Spinal cord (tissue), 10 donors: ENCODE data around the gene SYCE1. TPM values are rescaled to one million over a fixed set of nuclear protein-coding genes. Genes with fewer than 3 reads are reported as not detected.
A peak's percentile ranks its signal among the peaks of the same experiment; 100 is the strongest.
"Not testable (repeated sequence)": the region's sequence is repeated elsewhere in the genome, so short reads cannot be mapped to it uniquely, and the experiment has no call there.

Experiments
- DNase-seq, 6 donors: peaks; one replicate each; pipeline versions ENCODE4 v3.0.0 to v3.0.0-alpha.2; 2013 to 2015; ENCODE audit warnings: low spot score in 6 of 6, low read depth in 4 of 6
- H3K27ac ChIP-seq: one replicate; pipeline ENCODE4 v1.5.1; 2013; ENCODE audit warnings: low read depth, low read length, control low read depth
- H3K27me3 ChIP-seq: one replicate; pipeline ENCODE4 v1.6.1; 2013; ENCODE audit warnings: low read length; ENCODE audit not compliant: control insufficient read depth, insufficient read depth
- H3K36me3 ChIP-seq: one replicate; pipeline ENCODE4 v1.6.1; 2013; ENCODE audit warnings: low read length; ENCODE audit not compliant: control insufficient read depth, insufficient read depth
- H3K4me1 ChIP-seq: one replicate; pipeline ENCODE4 v1.6.1; 2013; ENCODE audit warnings: low read length; ENCODE audit not compliant: control insufficient read depth, insufficient read depth
- H3K4me3 ChIP-seq: one replicate; pipeline ENCODE4 v1.5.1; 2013; ENCODE audit warnings: low read depth, low read length, control low read depth
- H3K9me3 ChIP-seq: one replicate; pipeline ENCODE4 v1.6.1; 2013; ENCODE audit warnings: low read length; ENCODE audit not compliant: control insufficient read depth, insufficient read depth
- WGBS: methylation state at CpG from one replicate; pipeline ENCODE4 v1.1.5; 2013; ENCODE audit warnings: missing lambda C conversion rate; ENCODE audit not compliant: insufficient coverage; 5-methylcytosine and 5-hydroxymethylcytosine counted together
- polyA plus RNA-seq, 2 donors: library from polyadenylated mRNA; unstranded; fragments of 120-200 nt; gene quantifications; one replicate each; pipeline ENCODE4 v1.2.1, GENCODE V29; 2013; ENCODE audit not compliant: insufficient read length in 2 of 2
- total RNA-seq, 2 donors: library from RNA; depleted of rRNA in 1 of 2; stranded (reverse); fragments of 120-200 nt in 1 of 2; fragments of >200 nt in 1 of 2; gene quantifications; one replicate each; pipeline versions ENCODE4 v1.2.3 to v1.2.4, GENCODE V29; 2013 to 2014
- donor health status: healthy.

SYCE1 gene
- total and polyA plus RNA-seq, 4 donors, result 0.40 to 5.8 (median 2.8) TPM

DNA sequence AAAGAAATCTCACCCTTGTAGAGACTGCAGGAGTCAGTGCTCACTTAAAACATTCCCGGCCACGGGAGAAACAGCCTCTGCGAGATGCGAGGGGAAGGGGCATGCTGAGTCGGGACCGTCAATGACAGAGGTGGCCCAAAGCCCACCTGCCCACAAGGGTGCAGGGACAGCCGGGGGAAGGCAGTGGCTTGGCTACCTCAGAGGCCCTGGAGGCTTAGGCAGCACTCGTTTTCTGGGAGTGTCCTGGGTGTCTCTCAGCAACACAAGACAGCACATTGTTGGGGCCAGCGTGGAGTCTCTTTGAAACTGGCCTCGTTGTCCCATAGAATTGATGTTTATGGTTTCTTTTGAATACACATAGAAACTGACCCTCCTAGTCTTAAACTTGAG, 25.6 kb upstream of the SYCE1 start:
- H3K27ac ChIP-seq, result no peak overlapping the region
- H3K4me1 ChIP-seq, result no peaks in the 10 kb centered on the region
- no peaks in the 10 kb centered on the region for H3K27me3 ChIP-seq
- WGBS, result 67% methylated on average over 8 of the region's 10 CpGs
- no peak overlapping the region for H3K4me3 ChIP-seq
- no peaks in the 10 kb centered on the region for H3K9me3 ChIP-seq
- H3K36me3 ChIP-seq, result no peaks in the 10 kb centered on the region
- DNase-seq, result no peak

DNA sequence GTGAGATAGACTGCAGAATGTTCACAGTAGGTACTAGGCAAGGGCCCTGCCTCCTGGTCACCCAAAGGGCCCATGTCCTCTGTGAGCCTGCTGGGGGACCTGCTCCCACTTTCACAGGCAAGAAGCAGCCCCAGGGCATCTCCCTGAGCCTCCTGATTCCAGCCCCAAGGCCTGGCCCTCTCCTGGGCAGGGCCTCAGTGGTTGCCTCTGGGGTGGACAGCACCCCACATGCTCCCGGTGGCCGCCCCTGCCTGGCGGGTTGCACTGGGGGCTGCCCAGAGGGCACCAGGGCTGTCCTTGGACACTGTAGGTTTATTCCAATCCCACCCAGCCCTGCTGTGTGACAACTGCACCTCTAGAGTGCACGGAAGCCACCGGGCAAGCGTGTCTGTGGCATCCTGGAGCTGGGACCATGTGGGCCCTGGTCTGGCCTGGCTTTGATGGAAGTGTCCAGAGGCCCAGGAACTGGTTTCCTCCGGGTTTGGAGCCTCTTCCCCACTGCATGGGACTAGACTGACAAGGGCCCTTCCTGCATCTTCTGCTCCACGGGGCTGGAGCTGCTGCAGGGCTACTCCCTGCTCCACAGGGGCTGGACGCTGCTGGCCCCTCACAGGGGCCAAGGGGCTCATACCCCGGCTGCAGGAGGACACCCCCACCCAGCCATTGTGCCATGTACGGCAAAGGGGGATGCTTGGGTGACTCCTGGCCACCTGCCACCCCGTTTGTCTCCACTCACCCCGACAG, 25.0 kb upstream of the SYCE1 start:
- Histone ChIP-seq H3K27ac (no peak overlapping the region), H3K4me1 (no peaks in the 10 kb centered on the region), H3K9me3 (no peaks in the 10 kb centered on the region), H3K36me3 (no peaks in the 10 kb centered on the region), H3K27me3 (no peaks in the 10 kb centered on the region), H3K4me3 (no peak overlapping the region)
- DNase-seq, result no peak
- 67% methylated on average over 13 of the region's 13 CpGs for WGBS

DNA sequence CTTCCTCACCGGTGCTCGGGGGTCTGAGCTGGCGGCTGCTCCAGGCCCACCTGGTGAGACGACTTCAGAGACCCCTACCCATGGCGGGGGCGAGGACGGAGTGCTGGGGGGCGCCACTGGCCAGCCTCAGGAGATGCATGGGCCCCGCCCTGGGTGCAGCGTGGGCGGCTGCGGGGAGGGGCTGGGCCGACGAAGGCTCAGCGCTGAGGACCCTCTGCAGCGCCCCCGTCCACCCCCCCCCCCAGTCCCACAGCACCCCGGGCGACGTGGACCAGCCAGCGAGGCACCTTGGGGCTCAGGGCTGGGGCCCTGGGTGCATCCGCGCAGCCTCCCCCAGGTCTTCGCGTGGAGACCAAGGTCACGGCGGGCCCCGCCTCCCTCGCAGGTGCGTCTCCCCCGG, 11.7 kb upstream of the SYCE1 start:
- no CpG with 5 or more reads among the region's 31 CpGs for WGBS
- H3K27me3 ChIP-seq, H3K4me1 ChIP-seq, DNase-seq, H3K27ac ChIP-seq, H3K4me3 ChIP-seq, H3K36me3 ChIP-seq, H3K9me3 ChIP-seq: not testable (repeated sequence)

DNA sequence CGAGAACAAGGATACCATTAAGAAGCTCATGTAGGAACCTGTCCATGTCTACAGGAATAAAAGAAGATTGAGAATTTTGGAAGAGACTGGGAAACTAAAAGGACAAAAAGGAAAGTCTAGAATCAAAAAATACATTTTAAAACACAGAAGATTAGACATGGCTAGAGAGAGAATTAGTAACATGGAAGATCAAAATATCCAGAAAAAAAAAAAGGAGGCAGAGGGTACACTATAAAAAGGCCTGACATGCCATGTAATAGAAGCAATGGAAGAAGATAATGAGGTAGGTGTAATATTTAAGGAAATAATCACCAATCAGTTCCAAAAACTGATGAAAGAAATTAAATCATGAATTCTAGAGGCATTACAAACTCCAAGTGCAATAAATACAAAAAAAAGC, 8.1 kb upstream of the SYCE1 start:
- H3K27ac ChIP-seq, H3K27me3 ChIP-seq, H3K36me3 ChIP-seq, H3K4me1 ChIP-seq, H3K4me3 ChIP-seq, H3K9me3 ChIP-seq: not testable (repeated sequence)
- DNase-seq, result peak in 1 of 6 donors; percentile 1
- WGBS, result no CpG with 5 or more reads among the region's 1 CpG

DNA sequence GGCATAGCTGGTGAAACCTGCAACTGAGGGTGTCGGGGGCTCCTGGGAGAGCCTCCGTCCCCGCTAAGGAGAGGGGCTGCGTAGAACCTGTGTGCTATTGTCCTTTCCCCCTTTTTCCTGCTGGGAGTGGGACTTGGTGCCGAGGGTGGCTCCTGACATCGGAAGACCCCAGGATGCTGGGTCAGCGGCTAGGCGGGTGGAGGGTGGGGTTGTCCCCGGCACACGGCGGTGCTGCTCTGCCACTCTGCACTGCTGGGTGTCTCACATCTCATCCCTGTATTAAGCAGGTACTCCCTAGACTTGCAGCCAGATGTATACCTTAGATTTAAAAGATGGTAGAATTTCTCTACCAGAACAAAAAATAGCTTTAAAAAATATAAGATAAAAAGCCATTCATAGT, 6.7 kb upstream of the SYCE1 start:
- not testable (repeated sequence) for DNase-seq, H3K4me1 ChIP-seq, H3K27ac ChIP-seq, H3K4me3 ChIP-seq, H3K9me3 ChIP-seq, H3K27me3 ChIP-seq, H3K36me3 ChIP-seq
- no CpG with 5 or more reads among the region's 11 CpGs for WGBS

DNA sequence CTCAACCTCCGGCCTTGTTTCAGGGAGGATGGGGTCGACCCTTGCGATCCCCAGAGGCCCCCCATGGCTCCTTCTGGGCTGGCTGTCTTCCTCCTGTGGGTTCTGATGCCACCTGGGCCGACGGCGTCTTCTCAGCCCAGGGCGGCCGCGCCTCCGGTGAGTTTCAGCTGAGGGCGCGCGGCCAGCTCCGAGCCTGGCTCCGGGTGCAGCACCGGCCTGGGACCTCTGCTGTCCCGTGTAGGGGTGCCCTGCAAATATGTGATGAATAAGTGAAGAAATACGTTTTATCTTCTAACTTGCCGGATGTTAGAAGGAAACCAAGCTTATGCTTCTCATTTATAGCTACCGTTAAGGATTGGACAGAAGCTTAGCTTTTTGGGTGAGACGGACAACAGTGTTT, 4.4 kb upstream of the SYCE1 start:
- H3K27me3 ChIP-seq, H3K4me1 ChIP-seq, H3K27ac ChIP-seq, H3K4me3 ChIP-seq, DNase-seq, H3K9me3 ChIP-seq: not testable (repeated sequence)
- peaks cover 16% of the 10 kb centered on the region for H3K36me3 ChIP-seq
- WGBS, result no CpG with 5 or more reads among the region's 21 CpGs

DNA sequence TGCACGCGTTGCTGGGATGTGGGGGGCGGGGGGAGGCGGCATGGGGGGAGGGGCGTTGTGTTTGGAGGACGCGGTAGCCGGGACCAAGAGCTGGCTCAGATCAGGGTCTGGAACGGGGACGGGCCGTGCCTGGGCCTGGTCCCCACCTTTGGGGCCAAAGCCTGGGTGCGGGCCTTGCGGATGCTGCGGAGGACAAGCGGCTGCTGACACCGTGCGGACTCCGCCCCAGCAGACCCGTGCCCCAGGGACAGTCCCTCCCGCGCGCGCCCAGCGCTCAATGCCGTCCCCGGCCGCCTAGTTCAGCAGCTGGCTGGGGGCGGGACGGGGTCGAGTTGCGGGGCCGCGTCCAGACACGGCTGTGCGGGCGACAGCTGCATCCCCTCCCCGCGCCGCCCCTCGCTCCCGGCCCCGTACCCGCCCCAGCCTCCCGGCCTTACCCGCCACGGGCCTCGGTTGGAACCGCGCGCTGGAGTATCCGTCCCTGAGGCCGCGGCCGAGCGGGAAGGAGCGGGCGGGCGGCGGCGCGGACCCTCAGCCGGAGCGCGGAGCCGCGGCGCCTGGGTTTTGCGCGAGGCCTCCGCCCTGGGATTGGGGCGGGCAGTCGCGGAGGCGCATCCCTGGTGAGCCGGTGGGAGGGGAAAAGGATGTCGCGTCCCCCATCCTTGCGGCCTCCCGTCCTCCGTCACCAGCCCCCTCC, 3.6 kb upstream of the SYCE1 start:
- not testable (repeated sequence) for H3K9me3 ChIP-seq, H3K27me3 ChIP-seq, H3K4me1 ChIP-seq, H3K27ac ChIP-seq, H3K4me3 ChIP-seq
- peaks cover 16% of the 10 kb centered on the region for H3K36me3 ChIP-seq
- peak in 1 of 6 donors; percentile 6 for DNase-seq
- WGBS, result no CpG with 5 or more reads among the region's 80 CpGs

DNA sequence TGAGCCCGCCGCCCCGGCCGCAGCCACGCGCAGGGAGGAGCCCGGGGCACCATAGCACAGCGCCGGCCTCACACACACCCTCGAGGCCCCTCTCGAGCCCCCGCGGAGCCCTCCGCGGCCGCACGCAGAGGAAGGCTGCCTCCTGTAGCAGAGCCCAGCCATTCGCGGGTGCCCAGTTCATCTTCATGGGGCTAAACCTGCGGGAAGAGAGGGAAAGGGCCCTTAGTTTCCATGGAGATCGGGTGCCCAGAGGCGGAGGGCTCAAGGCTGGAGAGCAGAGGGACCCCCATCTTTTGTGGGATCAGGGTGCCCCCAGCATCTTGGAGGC, 2.9 kb upstream of the SYCE1 start:
- no peak overlapping the region for H3K4me3 ChIP-seq
- DNase-seq, result no peak
- H3K4me1 ChIP-seq, result no peaks in the 10 kb centered on the region
- no peak overlapping the region for H3K27ac ChIP-seq
- H3K9me3 ChIP-seq, result peaks cover 3% of the 10 kb centered on the region
- 84% methylated on average over 20 of the region's 22 CpGs for WGBS
- H3K36me3 ChIP-seq, result peaks cover 16% of the 10 kb centered on the region
- no peaks in the 10 kb centered on the region for H3K27me3 ChIP-seq

DNA sequence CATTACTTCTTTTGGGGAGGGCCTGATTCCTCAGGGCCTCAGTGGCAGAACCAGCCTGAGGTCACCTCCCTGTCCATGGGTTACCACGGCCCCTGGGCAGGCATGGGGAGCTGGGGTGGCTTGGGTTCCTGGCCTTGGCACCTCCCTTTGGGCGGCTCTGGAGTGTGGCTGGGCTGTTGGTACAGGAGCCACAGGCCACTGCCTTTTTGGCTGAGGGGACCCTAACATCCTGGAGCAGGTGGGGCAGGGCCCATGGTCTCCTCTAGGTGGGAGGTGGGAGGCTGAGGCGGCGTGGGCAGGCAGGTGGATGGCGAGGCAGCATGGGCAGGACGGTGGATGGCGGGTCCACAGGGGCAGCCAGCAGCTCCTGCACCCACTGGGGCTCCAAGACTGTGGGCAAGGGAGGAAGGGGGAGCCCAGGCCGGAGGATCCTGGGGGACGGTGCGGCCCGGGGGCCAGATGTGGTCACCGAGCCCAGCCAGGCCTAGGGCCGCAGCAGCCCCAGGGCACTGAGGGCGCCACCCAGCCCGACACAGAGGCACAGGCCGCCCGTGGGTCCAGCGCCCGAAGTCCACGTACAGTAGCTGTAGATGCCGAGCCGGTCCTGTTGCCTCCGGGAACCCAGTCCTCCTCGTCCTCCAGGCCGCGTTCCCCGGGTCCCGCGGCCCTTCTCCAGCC, 2.4 kb upstream of the SYCE1 start:
- DNase-seq, result no peak
- peaks cover 16% of the 10 kb centered on the region for H3K36me3 ChIP-seq
- no peak overlapping the region for H3K4me3 ChIP-seq
- H3K27ac ChIP-seq, result no peak overlapping the region
- peaks cover 3% of the 10 kb centered on the region for H3K9me3 ChIP-seq
- H3K4me1 ChIP-seq, result no peaks in the 10 kb centered on the region
- H3K27me3 ChIP-seq, result no peaks in the 10 kb centered on the region
- 83% methylated on average over 29 of the region's 29 CpGs for WGBS

DNA sequence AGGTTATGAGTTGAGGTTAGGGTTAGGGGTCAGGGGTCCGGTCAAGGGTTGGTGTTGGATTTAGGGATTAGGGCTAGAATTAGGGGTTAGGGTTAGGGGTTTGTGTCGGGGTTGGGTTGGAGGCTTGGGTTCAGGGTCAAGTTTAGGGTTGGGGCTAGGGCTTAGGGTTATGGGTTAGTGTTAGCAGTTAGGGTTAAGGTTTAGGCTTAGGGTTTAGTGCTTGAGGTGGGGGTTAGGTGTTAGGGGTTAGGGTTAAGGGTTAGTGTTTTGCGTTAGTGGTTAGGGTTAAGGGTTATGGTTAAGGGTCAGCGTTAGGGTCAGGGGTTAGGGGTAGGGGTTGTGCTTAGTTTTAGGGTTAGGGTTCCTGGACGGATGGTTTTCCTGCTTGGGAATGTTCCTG, 1.7 kb upstream of the SYCE1 start:
- Histone ChIP-seq H3K27me3 (no peaks in the 10 kb centered on the region), H3K27ac (no peak overlapping the region), H3K36me3 (peaks cover 16% of the 10 kb centered on the region), H3K9me3 (peaks cover 3% of the 10 kb centered on the region), H3K4me3 (no peak overlapping the region), H3K4me1 (no peaks in the 10 kb centered on the region)
- no peak for DNase-seq
- WGBS, result 90% methylated on average over 3 of the region's 5 CpGs
